HG02588 (cell line): ENCODE data around the gene KCNAB1.

ENCODE experiments used
- ATAC-seq: cut with Tn5 transposase; IDR thresholded peaks from one replicate; pipeline ENCODE4 v1.9.1; 2021; ENCODE audit warnings: mild to moderate bottlenecking, moderate library complexity; ENCODE audit not compliant: unreplicated experiment

Gene KCNAB1

DNA sequence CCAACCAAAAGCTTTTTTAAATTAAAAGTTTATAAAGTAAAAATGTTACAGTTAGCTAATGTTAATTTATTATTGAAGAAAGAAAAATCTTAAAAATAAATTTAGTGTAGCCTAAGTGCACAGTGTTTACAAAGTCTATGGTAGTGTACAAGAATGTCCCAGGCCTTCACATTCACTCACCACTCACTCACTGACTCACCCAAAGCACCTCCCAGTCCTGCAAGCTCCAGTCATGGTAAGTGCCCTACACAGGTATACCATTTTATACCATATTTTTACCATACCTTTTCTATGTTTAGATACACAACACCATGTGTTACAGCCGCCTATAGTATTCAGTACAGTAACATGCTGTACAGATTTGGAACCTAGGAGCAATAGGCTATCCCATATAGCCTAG lies 405.4 kb downstream of the KCNAB1 start:
- no peak for ATAC-seq

DNA sequence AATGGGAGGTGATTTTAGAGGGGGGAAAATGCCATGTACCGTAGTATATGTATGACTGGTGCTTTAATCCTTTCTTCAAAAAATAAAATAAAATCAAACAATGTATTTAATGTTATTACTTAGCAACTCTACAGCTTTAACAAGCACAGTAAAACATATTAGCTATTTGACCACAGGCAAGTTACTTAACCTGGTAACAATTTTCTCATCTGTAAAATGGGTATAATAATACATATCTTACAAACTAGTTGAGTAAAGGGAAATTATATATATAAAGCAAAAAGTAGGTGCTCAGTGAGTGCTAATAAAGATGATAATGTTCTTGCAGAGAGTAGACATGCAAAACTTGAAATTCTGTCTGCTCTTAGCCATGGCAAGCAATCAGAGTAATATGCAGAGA lies 406.7 kb downstream of the KCNAB1 start:
- ATAC-seq: no peak

DNA sequence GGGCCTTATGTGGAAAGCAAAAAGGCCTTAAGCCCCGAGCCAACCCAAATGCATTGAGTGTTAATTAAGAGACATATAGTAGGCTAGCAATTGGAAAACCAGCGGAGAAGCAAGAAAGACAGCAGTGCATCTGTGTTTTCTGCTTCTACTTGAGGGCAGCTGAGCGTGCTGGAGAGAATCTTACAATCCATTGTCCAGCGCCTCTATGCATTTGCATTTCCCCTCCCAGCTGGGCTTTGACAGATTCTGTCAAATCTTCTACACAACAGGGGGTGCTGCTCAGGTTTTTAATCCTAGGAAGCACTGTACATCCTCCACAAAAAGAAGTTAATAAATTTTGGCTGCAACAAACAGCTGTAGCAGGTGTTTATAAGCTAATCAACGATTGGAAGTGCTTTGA lies 410.6 kb downstream of the KCNAB1 start:
- ATAC-seq: no peak

DNA sequence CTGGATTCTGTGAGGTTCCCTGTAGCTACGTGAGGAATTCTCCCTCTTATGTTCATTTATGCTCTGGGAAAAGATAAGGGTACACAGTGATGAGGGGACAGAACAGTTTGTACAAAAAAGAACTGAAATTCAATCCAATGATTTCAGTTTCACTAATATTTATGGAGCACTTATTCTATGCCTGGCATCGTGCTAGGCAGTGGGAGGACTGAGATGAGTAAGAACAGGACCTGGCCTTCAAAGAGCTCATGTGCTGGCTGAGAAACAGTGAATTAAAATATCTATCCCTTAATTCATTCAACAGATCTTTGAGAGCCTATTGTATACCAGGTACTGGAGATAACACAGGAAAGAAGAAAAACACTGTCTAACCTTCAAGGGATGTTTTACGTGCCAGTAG lies 412.4 kb downstream of the KCNAB1 start:
- ATAC-seq: no peak

DNA sequence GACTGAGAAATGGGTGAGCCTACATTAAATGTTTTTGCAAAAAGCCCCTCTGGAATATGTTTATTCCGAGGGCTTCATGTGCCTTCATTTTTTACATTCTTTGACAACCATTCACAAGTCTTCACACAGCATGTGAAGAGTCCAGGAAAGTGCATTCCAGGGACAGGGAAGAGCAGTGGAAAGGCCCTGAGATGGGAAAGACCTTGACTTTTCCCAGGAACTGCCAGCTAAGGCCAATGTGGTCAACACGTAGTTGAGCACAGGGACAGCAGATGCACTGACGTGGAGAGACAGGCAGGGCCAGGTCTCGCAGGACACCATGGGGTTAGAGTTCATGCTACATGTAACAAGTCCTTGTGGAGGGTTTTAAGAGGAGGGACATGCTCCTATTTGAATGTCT lies 412.8 kb downstream of the KCNAB1 start:
- ATAC-seq: no peak

DNA sequence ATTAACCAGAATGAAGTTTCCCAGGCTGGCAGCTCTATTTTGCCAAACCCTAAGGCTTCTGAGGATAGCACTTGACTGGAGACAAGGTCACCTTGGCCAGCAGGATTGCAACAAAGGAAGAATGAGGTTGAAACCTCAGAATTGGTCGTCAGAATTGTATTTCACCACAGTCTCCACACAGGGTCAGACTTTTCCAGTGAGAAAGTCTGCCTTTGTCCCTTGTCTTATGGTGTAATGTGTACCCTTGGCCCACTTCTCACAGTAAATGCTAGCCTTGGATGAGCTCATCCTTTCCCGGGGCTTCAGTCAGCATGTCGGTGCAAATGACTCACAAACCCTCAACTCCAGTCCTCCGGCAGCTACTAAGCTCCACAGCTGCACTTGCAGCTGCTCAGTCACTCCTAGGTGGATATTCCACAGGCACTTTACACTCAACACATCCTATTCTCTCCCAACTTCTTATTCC lies 414.8 kb downstream of the KCNAB1 start:
- no peak for ATAC-seq

DNA sequence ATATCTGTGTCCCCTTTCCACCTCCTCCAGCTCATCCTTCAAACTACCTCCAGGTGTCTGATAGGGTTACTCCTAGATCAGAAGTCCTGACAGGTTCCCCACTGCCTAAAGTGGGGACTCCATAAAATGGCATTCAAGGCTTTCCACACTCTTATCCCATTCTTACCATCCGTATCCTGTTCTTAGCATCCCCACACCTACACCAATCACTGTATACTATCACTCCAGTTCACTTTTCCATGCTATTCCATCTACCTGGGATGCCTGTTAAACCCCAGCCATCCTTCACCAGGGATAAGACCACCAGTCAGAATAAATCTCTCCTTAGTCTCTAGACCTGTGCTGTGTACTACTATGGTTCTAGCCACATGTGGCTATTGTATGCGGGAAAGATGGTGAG lies 415.4 kb downstream of the KCNAB1 start:
- no peak for ATAC-seq

DNA sequence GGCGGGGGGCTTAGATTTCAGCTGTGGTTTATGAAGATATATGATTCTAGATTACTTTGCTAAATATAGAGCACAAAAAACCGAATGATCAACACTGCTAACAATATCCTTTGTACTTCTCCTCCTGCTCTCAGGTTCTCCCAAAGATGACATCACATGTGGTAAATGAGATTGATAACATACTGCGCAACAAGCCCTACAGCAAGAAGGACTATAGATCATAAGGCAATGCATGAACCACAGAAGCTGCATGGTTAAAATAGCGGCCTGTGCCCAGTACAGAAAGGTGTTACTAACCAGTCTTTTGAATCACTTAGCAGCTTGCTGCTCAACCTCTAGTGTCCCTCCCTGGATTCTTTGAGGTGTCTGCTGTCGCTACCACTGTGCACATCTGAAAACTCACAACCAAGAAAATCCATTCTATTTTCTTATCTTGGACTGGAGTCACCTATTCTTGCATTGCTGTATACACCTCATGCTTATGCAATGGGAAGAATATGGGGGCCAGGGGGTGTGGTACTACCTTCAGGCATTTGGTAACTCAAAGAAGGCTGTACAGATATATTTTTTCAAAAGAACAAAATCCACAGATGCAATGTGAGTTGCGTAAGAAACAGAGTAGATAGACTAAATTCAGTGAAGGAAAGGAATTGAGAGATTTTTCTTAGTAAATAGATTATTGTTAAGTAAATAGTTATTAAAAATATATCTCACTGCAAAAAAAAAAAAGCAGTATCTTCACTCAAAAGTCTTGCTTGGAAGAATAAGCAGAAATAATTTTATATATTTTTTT lies 416.3 kb downstream of the KCNAB1 start:
- no peak for ATAC-seq

DNA sequence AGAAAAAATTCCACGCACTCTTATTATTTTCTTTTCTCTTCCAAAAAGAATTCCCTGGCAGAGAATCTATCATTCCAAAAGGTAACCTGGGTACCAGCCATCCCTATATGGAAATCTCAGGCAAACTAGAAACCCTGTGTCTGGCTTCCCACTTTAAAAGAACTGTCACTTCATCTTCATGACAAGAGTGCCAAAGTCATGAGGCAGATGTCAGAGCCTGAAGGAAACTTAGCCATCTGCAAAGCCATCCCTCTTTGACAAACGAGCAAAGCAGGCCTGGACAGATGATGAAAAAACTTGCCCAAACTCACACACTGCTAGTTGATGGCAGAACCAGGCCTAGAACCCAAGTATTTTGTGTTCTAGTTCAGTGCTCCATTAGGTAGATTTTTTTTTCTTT lies 418.7 kb downstream of the KCNAB1 start:
- ATAC-seq: no peak

DNA sequence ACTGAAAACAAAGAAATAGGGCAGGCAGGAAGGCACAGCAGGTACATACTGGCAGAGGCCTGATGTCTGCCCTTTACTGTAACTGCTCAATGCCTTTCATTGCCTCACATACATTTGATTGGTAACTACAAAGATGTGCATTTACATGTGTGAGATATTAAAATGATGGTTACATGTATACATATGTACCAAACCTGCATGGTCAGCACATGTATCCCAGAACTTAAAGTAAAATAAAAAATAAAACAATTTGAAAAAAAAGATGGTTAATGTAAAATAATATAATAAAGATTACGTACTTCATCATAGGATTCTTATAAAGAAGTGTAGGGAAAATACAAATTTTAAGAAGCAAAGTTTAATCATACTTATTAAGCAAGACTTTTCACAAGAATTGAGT lies 419.4 kb downstream of the KCNAB1 start:
- ATAC-seq: no peak

DNA sequence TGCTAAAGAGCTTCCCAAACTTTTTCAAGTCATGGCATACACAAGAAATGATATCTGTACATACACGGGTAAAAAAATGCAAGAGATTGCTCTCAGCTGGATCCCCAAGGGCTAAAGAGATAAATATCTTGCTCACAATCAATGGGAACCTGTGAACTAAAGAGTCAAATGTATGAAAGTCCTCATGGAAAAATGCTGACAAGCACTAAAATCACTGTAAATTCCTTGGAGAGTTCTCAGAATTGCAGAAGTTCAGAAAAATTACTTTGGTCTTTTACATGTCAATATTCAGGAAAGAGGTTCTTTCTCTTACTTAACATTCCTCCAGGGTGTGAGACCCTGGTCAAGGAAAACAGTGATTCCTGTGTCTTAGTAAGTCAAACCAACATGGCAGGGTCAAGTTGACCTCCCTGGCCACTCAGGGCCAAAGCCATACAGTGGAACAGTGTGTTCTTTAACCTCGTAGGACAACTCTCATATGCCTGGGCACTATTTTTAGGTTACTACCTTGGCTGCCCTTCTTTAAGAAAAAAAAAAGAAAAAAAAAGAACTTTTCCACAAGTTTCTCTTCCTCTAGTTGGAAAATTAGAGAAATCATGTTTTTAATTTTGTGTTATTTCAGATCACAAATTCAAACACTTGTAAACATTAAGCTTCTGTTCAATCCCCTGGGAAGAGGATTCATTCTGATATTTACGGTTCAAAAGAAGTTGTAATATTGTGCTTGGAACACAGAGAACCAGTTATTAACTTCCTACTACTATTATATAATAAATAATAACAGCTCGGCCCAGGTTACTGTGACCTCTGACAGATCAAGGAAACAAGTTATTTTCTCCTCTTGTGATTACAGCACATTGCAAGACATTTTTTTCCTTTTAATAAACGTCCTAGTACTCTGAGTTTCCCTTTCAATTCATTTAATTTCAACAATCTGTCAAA lies 422.0 kb downstream of the KCNAB1 start:
- no peak for ATAC-seq

DNA sequence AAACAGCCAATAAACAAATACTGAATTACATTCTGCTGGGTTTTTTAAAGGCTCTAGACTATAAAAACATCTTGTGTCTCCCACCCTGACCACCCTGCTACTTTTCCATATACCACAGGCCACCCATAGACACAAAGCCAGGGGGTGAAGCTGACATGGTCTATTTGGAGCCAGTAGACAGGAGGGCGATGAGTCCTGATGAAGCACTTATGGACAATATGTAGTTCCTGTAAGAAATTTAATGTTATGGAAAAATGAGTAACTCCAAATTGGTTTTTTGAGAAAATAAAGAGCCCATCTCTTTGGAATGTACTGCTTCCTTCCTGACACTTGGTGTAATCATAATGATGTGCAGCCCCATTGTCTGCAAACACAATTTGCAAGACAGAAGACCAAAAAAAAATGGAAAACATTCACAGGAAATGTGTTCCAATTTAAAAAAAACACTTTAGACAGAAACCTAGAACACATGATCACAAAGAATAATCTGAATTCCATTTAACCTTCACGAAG lies 422.7 kb downstream of the KCNAB1 start:
- no peak for ATAC-seq

DNA sequence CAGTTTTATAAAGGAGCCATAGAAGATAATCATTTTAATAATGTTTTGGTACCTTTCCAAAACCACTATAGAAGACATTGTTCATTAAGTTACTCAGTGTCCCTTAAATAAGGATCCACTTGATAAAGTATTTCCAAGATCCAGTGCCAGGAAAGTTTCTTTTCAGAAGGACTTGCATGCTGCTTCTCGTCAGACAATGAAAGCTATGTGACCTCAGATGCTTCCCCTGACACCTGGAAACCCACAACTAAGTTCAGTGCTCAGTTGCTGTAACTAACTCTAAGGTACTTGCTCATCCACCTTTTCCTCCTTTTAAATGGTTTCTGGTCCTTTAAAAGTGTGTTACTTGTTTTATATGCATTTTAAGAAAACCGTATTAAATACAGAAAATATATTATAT lies 427.3 kb downstream of the KCNAB1 start:
- ATAC-seq: no peak

DNA sequence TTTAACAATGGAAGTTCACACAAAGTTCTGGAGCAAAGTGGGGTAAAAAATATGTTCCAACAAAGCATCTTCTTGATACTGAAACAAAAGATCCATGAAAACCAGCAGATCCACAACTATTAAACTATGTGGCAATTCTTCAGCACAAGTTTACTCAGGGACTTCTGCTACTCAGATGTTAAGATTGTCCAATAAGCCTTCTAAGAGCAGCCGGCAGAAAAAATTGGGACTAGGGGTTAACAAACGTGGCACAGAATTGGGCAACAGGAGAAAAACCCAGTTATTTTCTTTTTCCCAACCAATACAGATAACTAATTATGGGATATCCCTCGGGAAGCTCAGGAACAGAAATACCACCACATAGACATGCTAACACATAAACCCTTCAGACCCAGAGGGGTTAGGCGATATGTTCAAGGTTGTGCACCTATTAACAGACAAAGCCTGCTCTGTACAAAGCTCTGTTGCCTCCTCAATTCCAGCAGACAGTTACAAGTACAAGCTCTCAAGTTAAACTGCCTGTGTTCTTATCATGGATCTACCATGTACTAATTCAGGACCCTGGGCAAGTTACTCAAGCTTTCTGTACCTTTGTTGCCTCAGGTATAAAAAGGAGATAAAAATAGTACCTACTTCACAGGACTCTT lies 427.8 kb downstream of the KCNAB1 start:
- no peak for ATAC-seq

DNA sequence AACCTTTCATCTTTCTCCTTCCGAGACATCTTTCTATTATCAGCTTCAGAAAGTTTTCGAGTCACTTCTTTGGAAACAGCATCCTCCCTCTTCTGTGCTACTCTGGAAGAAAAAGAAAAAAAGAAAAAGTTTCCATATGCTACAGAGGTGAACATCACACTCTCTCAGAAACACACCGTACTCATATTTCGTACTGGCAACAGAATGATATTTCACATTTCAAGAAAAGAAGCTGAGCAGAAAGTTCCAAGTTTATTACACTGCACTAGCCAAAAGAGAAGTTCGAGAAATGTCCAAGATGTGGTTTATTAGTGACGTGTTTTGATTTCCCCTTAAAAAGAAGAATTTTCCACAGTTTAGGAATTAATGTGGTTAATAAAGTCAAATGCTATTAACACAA lies 428.5 kb downstream of the KCNAB1 start:
- no peak for ATAC-seq

DNA sequence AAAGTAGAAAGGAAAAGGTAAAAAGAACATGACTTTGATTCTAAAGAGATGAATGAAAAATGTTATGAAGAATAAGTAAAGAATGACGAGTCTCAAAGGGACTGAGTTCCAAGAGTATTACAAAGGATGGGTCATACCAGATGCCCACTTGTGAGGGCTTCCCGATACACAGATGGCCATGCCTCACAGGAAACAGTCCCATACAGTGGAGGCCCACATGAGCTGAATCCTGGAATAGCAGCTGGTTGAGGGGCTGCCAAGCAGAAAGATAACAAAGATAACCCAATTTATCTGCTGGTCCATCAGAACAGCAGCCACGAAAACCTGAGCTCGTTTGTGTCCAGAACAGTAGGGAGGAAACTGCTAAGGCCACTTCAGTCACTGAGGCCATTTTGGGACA lies 430.9 kb downstream of the KCNAB1 start:
- no peak for ATAC-seq

DNA sequence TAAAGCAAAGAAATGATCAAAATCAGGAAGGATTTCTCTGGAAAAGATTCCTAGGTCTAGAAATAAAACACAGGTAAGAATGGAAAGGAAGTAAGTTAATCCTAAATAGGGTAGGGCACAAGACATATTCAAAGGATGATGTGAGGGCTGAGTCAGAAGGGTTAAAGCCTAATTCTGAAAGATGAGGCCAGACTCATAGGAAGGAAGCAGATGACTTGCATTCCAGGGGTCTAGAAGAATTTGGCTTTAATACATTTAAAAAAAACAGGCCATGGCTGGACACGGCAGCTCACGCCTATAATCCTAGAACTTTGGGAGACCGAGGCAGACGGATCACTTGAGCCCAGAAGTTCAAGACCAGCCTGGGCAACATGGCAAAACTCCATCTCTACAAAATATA lies 431.4 kb downstream of the KCNAB1 start:
- no peak for ATAC-seq

DNA sequence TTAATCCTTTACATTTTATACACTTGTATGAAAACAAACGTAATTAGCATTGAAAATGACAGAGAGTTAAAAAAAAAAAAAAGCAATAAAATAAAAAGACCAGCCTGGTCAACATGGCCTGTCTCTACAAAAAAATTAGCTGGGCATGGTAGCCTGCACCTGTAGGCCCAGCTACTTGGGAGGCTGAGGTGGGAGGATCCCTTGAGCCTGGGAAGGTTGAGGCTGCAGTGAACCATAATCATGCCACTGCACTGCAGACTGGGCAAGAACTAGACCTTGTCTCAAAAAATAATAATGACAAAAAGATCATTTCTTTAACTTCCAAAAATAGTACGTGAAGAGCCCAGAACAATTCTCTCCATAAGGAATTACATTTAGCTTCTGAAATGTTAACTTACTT lies 432.6 kb downstream of the KCNAB1 start:
- ATAC-seq: no peak

DNA sequence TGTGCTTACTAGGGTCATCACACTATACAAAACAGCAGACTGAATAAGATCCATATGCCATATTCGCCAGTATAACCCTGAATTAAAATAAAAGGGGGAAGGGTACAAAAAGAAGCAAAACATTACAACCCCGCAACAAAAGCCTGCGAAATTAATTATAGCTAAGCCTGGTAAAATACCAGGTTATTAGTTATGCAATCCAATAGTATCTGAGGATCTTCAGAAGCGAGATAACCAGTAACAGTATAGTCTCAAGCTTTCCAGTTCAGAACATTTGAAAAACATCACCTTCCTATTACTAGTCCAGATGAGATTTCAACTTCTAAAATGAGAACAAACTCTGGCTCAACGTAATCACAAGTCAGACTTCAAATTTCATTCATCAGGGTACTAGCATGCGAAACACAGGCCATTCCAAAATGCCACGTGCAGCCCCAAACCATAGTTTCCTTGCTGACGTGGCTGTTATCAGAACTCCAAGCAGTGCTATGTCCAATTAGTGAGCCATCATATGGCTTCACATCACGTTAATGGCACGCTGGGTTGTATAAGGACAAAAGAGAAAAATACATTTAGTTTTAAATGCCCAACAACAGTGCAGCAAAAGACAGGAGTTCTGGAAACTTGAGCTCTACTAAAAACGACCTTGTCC lies 433.5 kb downstream of the KCNAB1 start:
- no peak for ATAC-seq

DNA sequence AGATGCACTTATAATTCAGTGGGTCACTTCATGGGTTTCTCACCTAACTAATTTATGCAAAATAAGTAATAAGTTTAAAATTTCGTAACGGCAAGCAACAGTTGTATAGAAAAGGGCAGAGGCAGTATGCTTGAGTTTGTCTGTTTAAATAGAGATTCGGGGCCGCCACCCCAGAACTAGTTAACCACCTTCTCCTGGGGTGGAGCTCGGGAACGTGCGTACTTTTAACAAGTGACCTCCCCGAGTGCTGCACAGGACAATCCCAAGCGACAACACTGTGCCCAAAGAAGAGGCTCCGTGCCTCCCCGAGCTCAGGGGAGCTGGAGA lies 434.1 kb downstream of the KCNAB1 start:
- ATAC-seq: no peak
